HT-29 (cell line): ENCODE results near the gene ANKLE2. TPM values are rescaled to one million over a fixed set of nuclear protein-coding genes. Genes with fewer than 3 reads are reported as not detected.
A peak's percentile ranks its signal among the peaks of the same experiment; 100 is the strongest.
"Not testable (repeated sequence)": the region's sequence is repeated elsewhere in the genome, so short reads cannot be mapped to it uniquely, and the experiment has no call there.

Source experiments
- DNase-seq: peaks from one replicate; pipeline ENCODE4 v3.0.0-alpha.2; 2015; ENCODE audit warnings: low spot score
- total RNA-seq: library from RNA; depleted of rRNA; stranded (reverse); fragments of >200 nt; shearing (Covaris generic); gene quantifications from 2 replicates; pipeline ENCODE4 v1.2.3, GENCODE V29; 2014; rRNA removed

The ANKLE2 gene
- 57.4 and 67.6 TPM in 2 replicates for total RNA-seq

GRCh38 chr12:132761032-132761920 is at the start of gene ANKLE2:
Gene ANKLE2 (minus strand): TSS chr12:132761832. CDS start chr12:132761798, 34 bp downstream.
- peak; percentile 42 for DNase-seq

GRCh38 chr12:132809391-132809790 is 47.8 kb upstream of the ANKLE2 start:
- DNase-seq = peak; percentile 38

GRCh38 chr12:132807295-132808092 is 45.9 kb upstream of the ANKLE2 start:
- no peak for DNase-seq

- no peak for DNase-seq
Observed at GRCh38 chr12:132806857-132807256, 45.2 kb upstream of the ANKLE2 start.

- no peak for DNase-seq
Observed at GRCh38 chr12:132804426-132804861, 42.8 kb upstream of the ANKLE2 start.

GRCh38 chr12:132803888-132804287 is 42.3 kb upstream of the ANKLE2 start:
- DNase-seq = no peak

GRCh38 chr12:132803125-132803524 is 41.5 kb upstream of the ANKLE2 start:
- no peak for DNase-seq

GRCh38 chr12:132801741-132802140 is 40.1 kb upstream of the ANKLE2 start:
- no peak for DNase-seq

- no peak for DNase-seq
Observed at GRCh38 chr12:132798836-132799235, 37.2 kb upstream of the ANKLE2 start.

GRCh38 chr12:132797820-132798570 is 36.4 kb upstream of the ANKLE2 start:
- DNase-seq = no peak

GRCh38 chr12:132795847-132796246 is 34.2 kb upstream of the ANKLE2 start:
- DNase-seq = no peak

- not testable (repeated sequence) for DNase-seq
Observed at GRCh38 chr12:132791940-132792339, 30.3 kb upstream of the ANKLE2 start.

GRCh38 chr12:132789099-132789471 is 27.5 kb upstream of the ANKLE2 start:
- DNase-seq = no peak

- DNase-seq = no peak
Observed at GRCh38 chr12:132788375-132789098, 26.9 kb upstream of the ANKLE2 start.

- DNase-seq = no peak
Observed at GRCh38 chr12:132787877-132788276, 26.2 kb upstream of the ANKLE2 start.

- no peak for DNase-seq
Observed at GRCh38 chr12:132786192-132786591, 24.6 kb upstream of the ANKLE2 start.

- DNase-seq = no peak
Observed at GRCh38 chr12:132784580-132784979, 22.9 kb upstream of the ANKLE2 start.

- no peak for DNase-seq
Observed at GRCh38 chr12:132783917-132784531, 22.4 kb upstream of the ANKLE2 start.

GRCh38 chr12:132781938-132782337 is 20.3 kb upstream of the ANKLE2 start:
- DNase-seq = no peak

GRCh38 chr12:132779781-132780353 is 18.2 kb upstream of the ANKLE2 start:
- DNase-seq = no peak
